ENCODE data around the gene SYNCRIP.
"Not testable (repeated sequence)": the region's sequence is repeated elsewhere in the genome, so short reads cannot be mapped to it uniquely, and the experiment has no call there.

Gene SYNCRIP

DNA sequence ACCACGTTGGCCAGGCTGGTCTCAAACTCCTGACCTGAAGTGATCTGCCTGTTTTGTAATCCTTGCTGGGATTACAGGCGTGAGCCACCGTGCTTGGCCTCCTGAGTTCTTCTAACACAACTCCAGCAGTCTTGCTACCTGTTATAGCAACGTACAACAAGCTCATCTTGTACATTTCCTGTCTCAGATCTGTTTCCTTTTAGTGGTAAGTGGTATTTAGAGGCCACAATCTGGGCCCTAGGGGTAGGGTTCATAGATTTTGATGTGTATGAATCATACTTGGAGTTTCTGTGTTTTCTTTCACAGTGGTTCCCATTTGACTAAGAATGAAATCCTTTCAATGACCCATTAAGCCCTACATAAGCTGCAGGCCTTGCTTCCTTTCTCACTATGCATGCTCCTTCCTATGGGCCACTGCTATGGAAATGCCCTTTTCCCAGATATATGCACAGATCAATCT lies 27.1 kb upstream of the SYNCRIP start:
- DNase-seq: peak; percentile 19

DNA sequence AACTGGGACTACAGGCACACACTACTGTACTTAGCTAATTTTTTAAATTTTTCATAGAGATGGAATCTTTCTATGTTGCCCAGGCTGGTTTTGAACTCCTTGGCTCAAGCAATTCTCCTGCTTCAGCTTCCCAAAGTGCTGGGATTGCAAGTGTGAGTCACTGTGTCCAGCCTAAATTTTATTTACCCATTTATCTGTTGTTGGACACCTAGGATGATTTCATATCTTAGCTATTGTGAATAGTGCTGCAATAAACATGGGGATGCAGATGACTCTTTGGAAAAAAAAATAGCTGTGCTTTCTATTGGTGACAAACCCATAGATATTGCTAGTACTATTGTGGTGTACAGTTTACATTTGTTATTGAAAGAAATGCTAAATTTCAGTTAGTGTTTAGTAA lies 19.6 kb upstream of the SYNCRIP start:
- no peak for DNase-seq

DNA sequence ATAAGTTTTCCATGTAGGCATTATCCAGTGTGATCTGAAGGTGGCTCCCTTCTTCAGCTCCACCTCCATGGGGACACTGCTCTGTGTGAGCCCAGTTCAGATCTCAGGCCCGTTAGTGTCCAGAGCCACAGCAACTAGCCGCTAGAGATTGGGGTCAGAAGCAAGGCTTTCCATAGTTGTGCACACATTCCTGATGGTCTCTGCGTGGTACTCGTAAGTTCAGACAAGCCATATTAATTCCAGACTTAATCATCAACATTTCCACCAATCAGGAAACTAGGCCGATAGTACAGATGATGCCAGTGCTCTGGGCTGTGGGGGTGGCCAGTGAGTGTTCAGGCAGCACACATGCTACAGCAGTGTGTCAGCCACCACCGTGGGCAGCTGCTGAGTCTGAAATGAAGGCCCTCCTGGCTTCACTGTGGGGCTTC lies 17.5 kb upstream of the SYNCRIP start:
- no peak for DNase-seq

DNA sequence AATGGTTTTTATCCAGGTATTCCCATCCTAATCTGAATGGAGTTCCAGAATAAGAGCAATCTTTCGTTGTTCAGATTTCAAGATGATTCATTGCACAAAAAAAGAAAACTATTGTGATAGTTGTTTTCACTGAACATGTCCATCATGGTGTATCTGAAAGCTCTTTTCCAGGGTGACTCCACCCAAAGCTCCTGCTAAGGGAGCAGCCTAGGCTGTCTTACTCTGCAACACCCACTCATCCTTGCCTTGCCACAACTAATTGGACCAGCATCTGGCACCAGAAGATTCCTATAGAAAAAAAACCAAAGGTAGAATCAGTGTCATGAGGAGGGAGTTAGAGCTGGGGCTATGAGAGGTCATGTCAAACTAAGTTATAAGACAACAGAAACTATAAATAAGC lies 7.9 kb upstream of the SYNCRIP start:
- DNase-seq: no peak

DNA sequence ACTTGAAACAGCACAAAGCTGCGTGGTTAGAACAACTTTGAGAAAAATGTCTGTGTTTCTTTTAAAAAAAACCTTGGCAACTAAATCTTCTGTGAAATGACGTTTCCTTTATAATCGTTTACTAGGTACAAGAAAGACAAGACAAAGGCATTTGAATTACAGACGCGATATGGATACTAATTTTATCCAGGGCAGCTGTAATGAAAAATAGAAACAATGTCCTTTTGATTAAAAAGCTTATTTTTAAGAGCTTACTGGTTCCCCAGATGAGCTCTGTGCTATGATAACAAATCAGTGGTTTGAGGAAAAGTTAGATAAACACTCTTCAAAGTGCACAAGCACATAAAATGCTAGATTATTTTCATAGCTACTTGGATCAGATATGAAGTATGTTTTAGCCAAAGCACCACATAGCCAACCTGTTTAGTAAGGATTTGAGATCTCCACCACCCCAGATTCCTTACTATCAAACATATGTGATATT lies 1.6 kb upstream of the SYNCRIP start:
- peak; percentile 52 for DNase-seq

DNA sequence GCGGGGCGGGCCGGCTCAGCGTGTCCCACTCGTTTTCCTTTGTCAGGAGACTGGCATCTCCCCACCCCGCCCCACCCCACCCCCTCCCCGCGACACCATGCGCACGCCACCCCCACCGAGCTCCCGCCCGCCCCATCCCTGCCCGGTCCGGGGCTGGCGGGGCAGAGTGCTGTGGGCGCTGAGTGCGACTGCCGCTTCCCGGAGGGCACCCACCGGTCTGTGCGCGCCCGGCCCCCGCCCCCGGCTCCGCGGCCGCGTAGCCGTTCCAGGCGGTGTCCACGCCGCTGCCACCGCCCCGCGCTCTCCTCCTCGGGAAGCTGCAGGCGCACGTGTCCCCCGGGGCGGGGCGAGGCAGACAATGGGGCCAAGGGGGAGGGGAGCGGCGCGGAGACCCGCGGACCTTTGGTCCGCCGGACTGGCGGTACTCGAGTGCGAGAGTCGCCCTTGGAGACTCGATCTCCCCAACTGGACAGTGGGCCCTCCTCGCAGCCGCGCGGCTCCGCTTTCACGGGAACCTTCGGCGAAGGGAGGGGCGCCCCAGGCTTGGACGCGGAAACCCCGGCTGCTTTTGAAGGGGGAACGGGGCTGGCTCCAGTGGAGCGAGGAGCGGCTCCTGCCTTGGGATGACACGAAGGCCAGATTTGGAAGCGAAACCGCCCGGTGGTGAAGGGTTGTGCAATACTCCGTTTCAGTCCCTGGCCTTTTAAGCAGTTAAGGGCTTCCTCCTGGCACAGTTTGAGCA lies 1.0 kb upstream of the SYNCRIP start:
- peak; percentile 95 for DNase-seq

DNA sequence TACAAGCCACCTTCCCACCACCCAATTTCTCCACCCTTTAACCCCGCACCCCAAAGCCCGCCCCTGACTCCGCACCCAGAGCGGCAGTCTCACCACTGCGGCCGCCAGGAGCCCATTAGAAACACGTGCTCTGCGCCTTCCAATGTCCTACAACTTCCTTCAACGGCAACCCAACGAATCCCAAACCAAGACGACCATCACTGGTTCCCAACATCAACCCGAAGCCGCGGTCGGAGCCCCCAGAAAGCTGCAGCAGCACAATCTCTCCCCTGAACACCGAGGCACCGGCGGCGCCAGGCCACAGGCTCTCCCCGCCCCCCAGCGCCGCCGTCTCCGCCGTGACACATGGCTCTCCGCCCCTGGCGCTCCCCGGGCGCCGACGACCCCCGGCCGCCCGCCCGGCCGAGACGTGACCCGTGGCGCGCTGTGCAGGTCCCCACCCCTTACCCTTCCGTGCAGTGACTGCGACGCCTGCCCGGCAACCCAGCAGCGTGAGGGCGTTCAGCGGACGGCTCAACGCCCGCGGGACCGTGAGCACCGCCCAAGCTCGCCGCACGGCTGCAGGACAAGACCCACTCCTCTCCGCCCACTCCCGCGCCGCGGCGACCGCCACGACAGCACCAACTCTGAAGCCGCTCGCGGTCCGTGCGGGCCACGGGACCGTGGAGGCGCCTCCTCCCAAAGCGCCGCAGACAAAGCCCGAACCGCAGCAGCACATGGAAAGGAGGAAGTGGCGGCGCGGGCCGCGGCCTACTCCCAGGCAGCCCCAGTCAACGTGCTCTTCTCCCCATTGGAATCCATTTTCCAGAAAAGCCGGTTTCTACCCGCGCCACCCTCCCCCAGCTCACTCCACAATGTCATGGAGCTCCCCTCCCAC lies 551 bp downstream of the SYNCRIP start:
- peak; percentile 65 for DNase-seq

DNA sequence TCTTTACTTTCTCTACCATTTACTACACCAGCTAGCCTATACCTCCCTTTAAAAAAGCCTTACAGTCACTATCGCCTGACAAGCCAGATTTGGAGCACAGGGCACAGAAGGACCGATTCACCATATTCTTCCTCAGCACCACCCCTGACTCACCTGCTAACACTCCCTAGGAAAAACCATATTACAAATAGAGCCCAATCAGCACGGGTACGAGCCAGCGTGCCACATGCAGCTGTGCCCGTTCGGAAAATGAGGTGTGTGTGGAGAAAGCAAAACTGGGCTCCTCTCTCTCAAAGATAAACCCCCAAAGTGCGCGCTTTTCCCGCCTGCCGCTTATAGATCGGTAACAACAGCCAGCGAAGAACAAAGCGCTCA lies 1.2 kb downstream of the SYNCRIP start:
- no peak for DNase-seq

DNA sequence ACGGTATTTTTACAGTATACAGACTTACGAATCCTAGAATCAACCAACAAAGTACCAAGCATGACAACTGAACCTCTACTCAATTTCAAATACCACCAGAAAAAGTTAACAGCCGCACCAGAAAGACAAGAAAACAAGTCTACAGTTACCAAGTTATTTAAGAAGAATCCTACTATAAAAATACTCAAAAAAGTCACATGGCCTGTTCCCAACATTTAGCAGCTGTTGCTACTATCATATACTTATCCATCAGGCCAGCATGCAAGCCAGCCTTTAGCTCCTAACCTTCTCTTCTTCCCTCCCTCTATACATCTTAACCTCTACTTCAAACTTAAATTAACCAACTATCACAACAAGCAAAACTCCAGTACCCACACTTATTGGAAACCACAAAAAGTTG lies 1.9 kb downstream of the SYNCRIP start:
- DNase-seq: no peak

DNA sequence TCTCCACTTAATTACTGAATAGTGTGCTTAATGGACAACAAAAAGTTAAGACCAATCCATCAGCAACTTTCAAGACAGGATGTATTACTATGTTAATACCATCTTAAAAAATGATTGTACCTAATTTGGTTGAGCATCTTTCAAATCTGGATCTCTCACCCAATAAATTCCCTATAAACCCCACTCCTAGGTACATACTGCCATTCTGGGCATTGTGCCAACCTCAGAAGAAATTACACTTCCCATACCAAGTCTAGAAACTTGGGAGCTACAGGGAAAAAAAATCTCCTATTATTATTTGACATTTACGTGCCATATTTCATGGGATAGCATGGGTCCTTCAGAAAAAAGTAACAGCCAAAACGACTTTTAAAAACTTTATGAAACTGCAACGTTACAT lies 5.1 kb downstream of the SYNCRIP start:
- no peak for DNase-seq

DNA sequence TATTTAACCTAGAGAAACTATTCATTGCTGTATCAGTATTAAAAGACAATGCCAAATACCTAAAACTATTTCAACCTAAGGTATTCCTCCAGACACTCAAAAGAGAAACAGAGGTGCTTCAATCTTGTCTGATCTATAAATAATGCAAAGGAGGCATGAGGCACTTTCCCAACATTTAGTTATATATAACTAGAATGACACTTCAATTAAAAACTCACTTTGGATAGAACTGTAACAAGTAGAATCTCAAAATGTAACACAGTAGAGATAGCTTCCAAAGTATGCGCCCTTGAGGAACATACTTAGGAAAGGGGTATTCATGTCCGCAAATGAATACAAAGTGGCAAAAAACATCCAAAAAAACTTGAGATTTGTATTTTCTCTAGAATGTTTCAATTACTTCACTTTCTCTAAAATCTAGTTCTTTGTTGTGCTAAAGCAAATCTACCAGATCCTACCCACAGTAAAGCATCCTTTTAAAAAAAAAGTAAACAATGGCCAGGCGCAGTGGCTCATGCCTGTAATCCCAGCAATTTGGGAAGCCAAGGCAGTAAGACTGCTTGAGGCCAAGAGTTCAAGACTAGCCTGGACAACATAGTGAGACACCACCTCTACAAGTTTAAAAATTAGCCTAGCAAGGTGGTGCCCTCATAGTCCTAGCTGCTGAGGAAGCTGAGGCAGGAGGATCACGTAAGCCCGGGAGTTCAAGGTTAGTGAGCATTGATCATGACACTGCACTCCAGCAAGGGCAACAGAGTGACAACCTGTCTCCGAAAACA lies 10.3 kb downstream of the SYNCRIP start:
- DNase-seq: no peak

DNA sequence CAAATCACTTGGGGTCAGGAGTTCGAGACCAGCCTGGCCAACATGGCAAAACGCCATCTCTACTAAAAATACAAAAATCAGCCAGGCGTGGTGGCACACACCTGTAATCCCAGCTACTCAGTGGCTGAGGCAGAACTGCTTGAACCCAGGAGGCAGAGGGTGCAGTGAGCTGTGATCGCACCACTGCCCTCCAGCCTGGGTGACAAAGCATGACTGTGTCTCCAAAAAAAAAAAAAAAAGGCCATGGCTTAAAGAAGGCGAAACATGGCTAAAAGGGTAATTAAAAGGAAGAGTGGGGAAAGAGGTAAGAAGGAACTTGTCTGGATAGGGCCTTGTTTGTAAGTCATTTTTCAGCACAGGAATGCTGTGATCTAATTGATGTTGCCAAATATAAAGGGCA lies 11.6 kb downstream of the SYNCRIP start:
- DNase-seq: not testable (repeated sequence)

DNA sequence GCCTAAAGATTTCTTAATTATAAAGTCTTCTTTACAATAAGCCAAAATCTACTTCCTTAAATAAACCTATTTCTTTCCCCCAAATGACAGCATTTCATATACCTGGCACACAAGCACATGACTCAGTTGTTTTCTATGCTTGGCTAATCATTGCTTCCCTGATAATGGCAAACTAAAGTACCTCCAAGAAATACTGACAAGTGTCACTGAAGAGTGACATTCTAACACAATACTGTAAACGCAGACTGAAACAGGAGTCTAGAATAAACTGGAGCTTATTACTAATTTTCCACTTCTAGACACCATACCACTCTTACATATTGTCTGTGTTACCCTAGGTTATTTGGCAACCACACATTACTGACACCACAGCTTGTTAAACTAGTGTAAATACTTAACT lies 14.3 kb downstream of the SYNCRIP start:
- no peak for DNase-seq

DNA sequence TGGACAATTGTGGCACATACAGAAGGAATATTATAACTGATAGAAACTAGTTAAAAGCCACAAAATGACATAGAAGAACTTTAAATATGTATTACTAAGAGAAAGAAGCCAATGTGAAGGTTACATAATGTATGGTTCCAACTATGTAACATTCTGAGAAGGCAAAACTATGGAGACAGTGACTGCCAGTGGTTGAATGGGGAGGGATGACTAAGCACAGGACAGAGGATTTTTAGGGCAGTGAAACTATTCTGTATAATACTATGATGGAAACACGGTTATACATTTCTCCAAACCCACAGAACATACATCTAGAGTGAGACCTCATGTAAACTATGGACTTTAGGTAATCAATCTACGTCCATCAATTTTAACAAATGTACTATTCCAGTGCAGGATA lies 22.4 kb downstream of the SYNCRIP start:
- DNase-seq: no peak

DNA sequence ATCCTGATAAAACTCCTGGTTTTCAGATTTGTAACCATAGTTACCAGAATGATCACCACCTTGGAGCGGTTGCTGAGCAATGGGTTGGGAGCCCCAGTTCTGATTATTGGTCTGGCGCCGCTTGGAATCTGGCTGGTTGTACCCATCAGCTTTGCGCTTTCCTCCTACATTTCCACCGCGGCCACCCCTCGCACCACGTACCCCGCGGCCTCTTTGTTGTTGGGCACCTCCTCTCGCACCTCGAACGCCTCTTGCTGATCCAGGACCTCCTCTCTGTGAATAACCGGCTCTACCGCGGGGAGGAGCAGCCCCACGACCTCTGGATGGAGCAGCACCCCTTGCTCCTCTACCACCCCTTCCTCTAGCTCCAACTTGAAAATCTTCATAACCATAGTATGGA lies 27.9 kb downstream of the SYNCRIP start:
- no peak for DNase-seq

DNA sequence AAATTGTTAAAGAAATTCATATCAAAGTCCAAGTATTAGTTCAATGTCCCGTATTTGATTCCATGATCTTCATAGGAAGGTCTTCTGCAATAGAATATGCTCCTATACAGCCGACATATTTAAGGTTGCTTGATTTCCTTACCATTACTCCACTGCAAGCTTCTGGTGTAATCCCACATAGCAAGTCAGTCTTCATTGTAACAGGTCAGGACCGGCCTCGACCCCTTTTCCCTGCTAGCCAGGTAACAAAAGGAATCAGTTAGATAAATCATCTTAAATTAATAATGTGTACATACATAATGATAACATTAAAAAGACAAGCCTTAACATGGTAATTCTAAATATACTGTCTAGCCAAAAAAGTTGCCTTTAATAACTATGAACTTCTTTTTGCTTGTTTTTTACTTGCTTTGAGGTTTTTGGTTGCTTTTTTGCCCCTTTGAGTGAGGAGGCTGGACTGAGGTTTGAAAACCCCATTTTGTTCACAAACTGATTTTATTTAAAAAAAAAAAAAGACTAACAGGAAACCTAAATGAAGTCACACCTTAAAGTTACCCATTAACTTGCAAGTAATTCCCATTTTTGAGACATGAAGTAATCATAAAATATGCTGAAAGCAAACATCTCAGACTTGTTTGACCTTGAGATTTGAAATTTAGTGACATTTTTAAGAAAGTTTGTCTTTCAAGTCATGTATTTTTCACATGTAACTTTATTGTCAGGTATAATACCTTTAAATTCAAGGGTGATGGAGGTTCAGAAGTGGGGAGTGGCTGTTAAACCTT lies 29.8 kb downstream of the SYNCRIP start:
- DNase-seq: no peak

DNA sequence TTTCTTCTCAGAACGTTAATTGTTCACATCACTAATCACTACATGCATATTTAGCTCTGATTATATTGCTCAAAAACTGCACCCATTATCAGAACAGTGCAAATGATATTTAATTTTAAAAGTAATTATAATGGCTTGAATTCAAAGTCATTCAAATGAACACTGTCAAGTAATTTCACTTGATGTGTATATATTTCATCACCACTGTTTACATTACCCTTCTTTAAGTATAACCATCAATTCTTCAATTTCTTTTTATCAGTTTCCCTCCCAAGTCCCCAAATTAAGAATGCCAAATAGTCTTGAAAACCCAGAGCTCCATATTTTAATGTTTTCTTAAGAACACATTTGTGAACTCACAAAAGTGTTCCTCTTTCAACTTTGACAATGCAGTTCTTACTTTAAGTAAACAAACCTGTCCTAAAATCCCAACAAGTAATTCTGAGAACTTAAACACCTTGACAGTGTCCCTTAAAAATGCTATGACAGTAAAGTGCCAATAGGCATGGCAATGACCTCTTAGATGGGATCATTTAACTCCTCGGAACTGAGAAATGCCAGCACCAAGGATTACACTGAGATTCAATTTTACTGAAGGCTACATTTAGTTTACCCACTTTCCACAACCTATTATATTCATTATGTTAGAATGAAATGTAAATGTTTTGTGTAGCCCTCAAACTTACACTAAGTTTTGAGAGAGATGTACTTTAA lies 32.3 kb downstream of the SYNCRIP start:
- DNase-seq: no peak

DNA sequence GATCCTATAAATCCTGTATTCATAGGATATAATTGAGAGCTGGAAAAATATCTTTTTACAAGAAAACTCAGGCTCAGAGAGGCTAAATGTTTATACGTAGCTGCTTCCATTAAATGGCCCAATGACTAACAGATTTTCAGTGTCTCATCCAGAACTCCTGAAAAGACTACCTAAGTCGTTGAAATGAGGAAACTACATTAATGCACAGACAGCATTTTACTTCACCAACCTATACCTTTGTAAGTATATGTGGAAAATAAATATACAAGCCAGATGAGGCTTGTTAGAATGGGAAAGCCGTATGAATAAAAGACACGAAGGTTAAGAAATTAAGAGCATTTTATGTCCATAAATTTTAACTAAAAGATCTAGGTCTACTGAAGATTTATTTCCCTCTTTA lies 40.6 kb downstream of the SYNCRIP start:
- no peak for DNase-seq

DNA sequence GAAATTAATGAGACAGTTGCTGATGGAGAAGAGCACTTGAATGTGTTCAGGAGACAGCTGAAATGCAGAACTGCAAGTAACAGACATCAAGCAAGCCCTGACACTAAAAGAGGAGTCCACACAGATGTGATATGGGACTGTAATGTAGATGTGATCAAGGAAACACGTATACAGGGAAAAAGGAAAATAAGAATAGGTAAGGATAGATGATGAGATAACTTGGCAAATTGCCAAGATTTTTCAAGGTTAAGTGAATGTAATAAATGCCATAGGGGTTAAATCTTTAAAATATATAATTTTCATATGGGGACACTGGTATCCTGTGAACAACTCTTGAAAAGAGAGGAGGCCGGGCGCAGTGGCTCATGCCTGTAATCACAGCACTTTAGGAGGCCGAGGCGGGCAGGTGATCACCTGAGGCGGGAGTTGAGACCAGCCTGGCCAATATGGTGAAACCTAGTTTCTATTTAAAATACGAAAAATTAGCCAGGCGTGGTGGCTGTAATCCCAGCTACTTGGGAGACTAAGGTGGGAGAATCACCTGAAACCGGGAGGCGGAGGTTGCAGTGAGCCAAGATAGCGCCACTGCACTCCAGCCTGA lies 41.9 kb downstream of the SYNCRIP start:
- DNase-seq: peak; percentile 9

DNA sequence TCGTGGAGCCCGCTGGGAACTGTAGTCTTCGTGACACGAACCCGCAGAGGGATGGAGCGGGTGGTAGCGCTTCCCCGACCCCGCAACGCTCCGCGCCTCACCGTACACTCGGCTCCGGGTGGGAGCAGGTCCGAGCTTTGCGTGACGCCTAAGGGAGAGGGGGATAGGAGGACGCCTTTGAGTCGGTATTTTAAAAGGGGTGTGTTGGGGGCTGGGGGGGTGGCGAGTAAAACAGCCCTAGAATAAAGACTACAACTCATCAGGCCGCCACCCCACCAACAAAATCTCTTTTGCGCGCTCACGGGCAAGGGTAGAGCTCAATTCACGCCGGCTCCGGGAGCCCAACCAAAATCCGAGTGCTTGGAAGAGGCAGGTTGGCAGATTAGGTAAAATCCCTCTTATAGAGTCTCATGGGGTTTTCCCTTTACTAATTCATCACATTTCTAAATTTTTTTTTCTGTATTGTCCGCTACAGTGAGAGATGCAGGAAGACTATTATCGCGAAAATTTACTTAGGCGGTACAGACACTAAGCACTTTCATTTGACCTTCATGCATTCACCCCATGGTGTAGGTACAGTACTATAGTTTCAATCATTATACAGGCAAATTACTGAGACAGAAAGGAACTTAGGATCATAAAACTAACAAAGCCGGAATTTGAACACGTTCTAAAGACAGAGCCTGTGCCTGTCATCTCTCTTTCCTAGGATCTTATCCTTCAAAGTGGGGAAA lies 48.3 kb downstream of the SYNCRIP start:
- DNase-seq: peak; percentile 67

Measured in DMS53 (cell line).